SK-N-SH (cell line): ENCODE measurements around the gene SH3D21. TPM values are rescaled to one million over a fixed set of nuclear protein-coding genes. Genes with fewer than 3 reads are reported as not detected.

Source experiments
- CTCF ChIA-PET: fragments of 300-600, 350-600 bp; formaldehyde crosslinking; extraction: SDS; loops from one replicate; lab custom pipeline; 2021; lab: Yijun Ruan, JAX
- POLR2A ChIA-PET: fragments of 350-600 bp; sonication (Branson Sonifier 250); formaldehyde crosslinking; extraction: SDS; loops from one replicate; lab custom pipeline; 2020; ENCODE audit warnings: antibody characterized with exemption, inconsistent platforms; lab: Yijun Ruan, JAX
- DNase-seq: peaks from one replicate; pipeline ENCODE4 v3.0.0; 2012
- H2AFZ ChIP-seq: fragments of 200-600 bp; sonication (generic); 2 replicates; pipeline ENCODE4 v1.8.1; 2016; ENCODE audit warnings: antibody characterized with exemption, mild to moderate bottlenecking, low read depth
- H3F3A ChIP-seq: fragments of 200-600 bp; sonication (generic); replicated peaks from 2 replicates; pipeline ENCODE3; 2016; ENCODE audit warnings: antibody characterized with exemption, mild to moderate bottlenecking; ENCODE audit not compliant: insufficient read depth
- H3K27ac ChIP-seq, 2 experiments: fragments of 200-500 bp in 1 of 2; fragments of 200-600 bp in 1 of 2; sonication (Bioruptor generic) in 1 of 2; sonication (generic), shearing (Covaris generic) in 1 of 2; 2 replicates each; pipeline versions ENCODE4 v1.5.1 to v1.6.1; 2014 to 2016; ENCODE audit warnings: low read depth in 2 of 2, inconsistent platforms in 1 of 2, low read length in 1 of 2, mild to moderate bottlenecking in 1 of 2, mixed read lengths in 1 of 2
- H3K27me3 ChIP-seq: fragments of 200-600 bp; sonication (generic), shearing (Covaris generic); 2 replicates; pipeline ENCODE4 v1.6.1; 2016; ENCODE audit warnings: mixed run types; ENCODE audit not compliant: insufficient read depth
- H3K36me3 ChIP-seq, 2 experiments: fragments of 200-500 bp in 1 of 2; fragments of 200-600 bp in 1 of 2; sonication (Bioruptor generic) in 1 of 2; sonication (generic) in 1 of 2; replicated peaks in 1 of 2; 2 replicates each; pipeline versions ENCODE3 to v1.5.1; 2014 to 2016; ENCODE audit warnings: low read length in 1 of 2, mild to moderate bottlenecking in 1 of 2; ENCODE audit not compliant: insufficient read depth in 2 of 2, control insufficient read depth in 1 of 2
- H3K4me1 ChIP-seq, 2 experiments: fragments of 200-500 bp in 1 of 2; fragments of 200-600 bp in 1 of 2; sonication (Bioruptor generic) in 1 of 2; sonication (generic), shearing (Covaris generic) in 1 of 2; 2 replicates each; pipeline versions ENCODE4 v1.5.1 to v1.6.1; 2014 to 2016; ENCODE audit warnings: low read depth in 1 of 2, low read length in 1 of 2, mixed run types in 1 of 2; ENCODE audit not compliant: insufficient read depth in 2 of 2, control insufficient read depth in 1 of 2
- H3K4me2 ChIP-seq: fragments of 200-600 bp; sonication (generic), shearing (Covaris generic); 2 replicates; pipeline ENCODE4 v1.6.1; 2017; ENCODE audit warnings: mixed run types
- H3K4me3 ChIP-seq, 2 experiments: fragments of 200-500 bp in 1 of 2; fragments of 200-600 bp in 1 of 2; sonication (Bioruptor generic) in 1 of 2; sonication (generic), shearing (Covaris generic) in 1 of 2; 2 replicates each; pipeline versions ENCODE4 v1.5.1 to v1.8.1; 2014 to 2016; ENCODE audit warnings: low read depth in 2 of 2, inconsistent platforms in 1 of 2, low read length in 1 of 2, mild to moderate bottlenecking in 1 of 2, mixed read lengths in 1 of 2, moderate library complexity in 1 of 2
- H3K79me2 ChIP-seq: fragments of 200-600 bp; sonication (generic); 2 replicates; pipeline ENCODE4 v1.8.1; 2017; ENCODE audit warnings: mild to moderate bottlenecking; ENCODE audit not compliant: insufficient read depth
- H3K9ac ChIP-seq: fragments of 200-600 bp; sonication (generic); 2 replicates; pipeline ENCODE4 v1.6.1; 2017; ENCODE audit warnings: mixed run types
- H3K9me2 ChIP-seq: fragments of 200-600 bp; sonication (generic); 2 replicates; pipeline ENCODE4 v1.6.1; 2017; ENCODE audit warnings: mixed run types
- H3K9me3 ChIP-seq: fragments of 200-600 bp; sonication (generic); 2 replicates; pipeline ENCODE4 v1.6.1; 2017; ENCODE audit warnings: mixed run types, mild to moderate bottlenecking, moderate library complexity
- H4K20me1 ChIP-seq: fragments of 200-600 bp; sonication (generic); 2 replicates; pipeline ENCODE4 v1.6.1; 2017; ENCODE audit warnings: mild to moderate bottlenecking, mixed run types; ENCODE audit not compliant: insufficient read depth
- EP300 ChIP-seq, 2 experiments: IDR thresholded peaks; 2 replicates each; pipeline versions ENCODE4 v1.4.0 to v1.6.1; 2012; ENCODE audit warnings: borderline replicate concordance in 1 of 2, low read depth in 1 of 2, low read length in 1 of 2
- FOXJ3 ChIP-seq: sonication (generic); formaldehyde crosslinking; IDR thresholded peaks from 2 replicates; pipeline ENCODE4 v1.5.1; 2020; ENCODE audit warnings: mild to moderate bottlenecking, missing genetic modification reagents
- GATA2 ChIP-seq: sonication (generic); formaldehyde crosslinking; IDR thresholded peaks from 2 replicates; pipeline ENCODE4 v1.5.0; 2020; ENCODE audit warnings: mild to moderate bottlenecking, missing genetic modification reagents
- NFIC ChIP-seq: IDR thresholded peaks from 2 replicates; pipeline ENCODE4 v1.4.0; 2012; ENCODE audit warnings: borderline replicate concordance
- RXRA ChIP-seq: IDR thresholded peaks from 2 replicates; pipeline ENCODE4 v1.4.0; 2012; ENCODE audit warnings: low read depth, mild to moderate bottlenecking, borderline replicate concordance
- TCF12 ChIP-seq: IDR thresholded peaks from 2 replicates; pipeline ENCODE4 v1.4.0; 2012
- YY1 ChIP-seq: IDR thresholded peaks from 2 replicates; pipeline ENCODE4 v1.4.0; 2012; ENCODE audit warnings: low read depth, mild to moderate bottlenecking
- WGBS: methylation state at CpG from one replicate; pipeline ENCODE4 v1.1.6; 2017; ENCODE audit warnings: low lambda C conversion rate; 5-methylcytosine and 5-hydroxymethylcytosine counted together
- polyA plus RNA-seq, 3 experiments: library from polyadenylated mRNA; depleted of rRNA; stranded (reverse); fragments of >200 nt; gene quantifications; 2 replicates each; pipeline ENCODE4 v1.2.3, GENCODE V29; 2012
- TF ChIP-seq, protein P1 (sequence below): IDR thresholded peaks from 2 replicates; pipeline ENCODE4; 2012
- TF ChIP-seq, protein P2 (sequence below): IDR thresholded peaks from 2 replicates; pipeline ENCODE4 v1.4.0; 2012; ENCODE audit warnings: low read depth
- TF ChIP-seq, protein P3 (sequence below): fragments of 200-600 bp; sonication (generic); IDR thresholded peaks from 2 replicates; pipeline ENCODE4 v1.6.1; 2017; ENCODE audit warnings: antibody characterized with exemption, mild to moderate bottlenecking, moderate library complexity

Gene SH3D21
- polyA plus RNA-seq, 1 of the 3 experiments (the other 2 are of a cell fraction), result 1.6 TPM

DNA sequence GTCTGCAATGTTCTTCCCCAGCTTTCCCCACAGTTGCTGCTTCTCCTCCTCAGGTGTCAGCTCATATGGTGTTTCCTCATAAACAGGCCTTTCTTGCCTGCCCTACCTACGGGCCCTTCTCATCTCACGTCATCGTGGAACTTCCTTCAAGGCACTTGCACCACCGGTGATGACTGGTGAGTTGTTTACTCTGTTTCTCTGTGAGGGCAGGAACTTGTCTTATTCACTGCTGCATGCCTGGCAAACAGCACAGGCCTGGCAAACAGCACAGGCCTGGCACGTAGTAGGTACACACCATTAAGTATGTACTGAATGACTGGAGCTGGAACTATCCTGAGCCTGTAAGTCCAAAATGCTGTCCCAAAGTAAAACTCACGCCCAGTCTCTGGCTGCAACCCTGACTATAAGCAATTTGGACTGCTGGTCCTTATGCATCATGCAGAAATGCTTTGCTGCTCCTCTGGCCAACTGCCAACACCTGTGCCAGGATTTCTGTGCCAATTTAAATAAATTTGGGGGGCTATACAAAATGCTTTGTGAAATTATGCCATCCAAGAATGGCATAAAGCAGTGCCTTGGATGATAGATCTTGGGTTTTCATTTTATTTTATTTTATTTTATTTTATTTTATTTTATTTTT lies 53.9 kb downstream of the SH3D21 start:
- H3K36me3 ChIP-seq, result peaks cover 40 to 56% of the 10 kb centered on the region in 2 experiments
- no peak for DNase-seq
- no peaks in the 10 kb centered on the region for H3K27me3 ChIP-seq
- no peak overlapping the region for H3K9ac ChIP-seq
- CTCF ChIA-PET, result interaction anchor here (1.1 to 4.1 kb wide), 3 partner anchors 9 to 60 kb away, joined by 3 to 24 read pairs (median 3); partner anchors contain the start of gene EVA1B
- no peak overlapping the region for H2AFZ ChIP-seq
- H3F3A ChIP-seq, result peaks cover 15% of the 10 kb centered on the region
- whole genome bisulfite sequencing, result 81% methylated on average over 6 of the region's 6 CpGs
- H3K9me3 ChIP-seq, result no peaks in the 10 kb centered on the region
- H3K4me3 ChIP-seq, result no peak overlapping the region
- TF ChIP-seq EP300 (IDR thresholded peaks at IDR 0.05; ENCODE audit: borderline replicate concordance in 1 of 2, low read depth in 1 of 2, low read length in 1 of 2) (no peak), YY1 (no peak), RXRA (no peak), GATA2 (CRISPR knock-in tag) (no peak)
- TF ChIP-seq, protein P1, sequence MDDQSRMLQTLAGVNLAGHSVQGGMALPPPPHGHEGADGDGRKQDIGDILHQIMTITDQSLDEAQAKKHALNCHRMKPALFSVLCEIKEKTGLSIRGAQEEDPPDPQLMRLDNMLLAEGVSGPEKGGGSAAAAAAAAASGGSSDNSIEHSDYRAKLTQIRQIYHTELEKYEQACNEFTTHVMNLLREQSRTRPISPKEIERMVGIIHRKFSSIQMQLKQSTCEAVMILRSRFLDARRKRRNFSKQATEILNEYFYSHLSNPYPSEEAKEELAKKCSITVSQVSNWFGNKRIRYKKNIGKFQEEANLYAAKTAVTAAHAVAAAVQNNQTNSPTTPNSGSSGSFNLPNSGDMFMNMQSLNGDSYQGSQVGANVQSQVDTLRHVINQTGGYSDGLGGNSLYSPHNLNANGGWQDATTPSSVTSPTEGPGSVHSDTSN, result no peak
- TF ChIP-seq, all 33 proteins: peak for 0
- H4K20me1 ChIP-seq, result 0 out of 2 replicates have a peak, but pooled peaks cover 3% of the 10 kb centered on the region
- H3K27ac ChIP-seq, result peak overlapping the region in 1 of 2 experiments; percentile 11; a peak in 2 of 4 replicates
- H3K4me2 ChIP-seq, result no peak overlapping the region
- H3K79me2 ChIP-seq, result peaks cover 66% of the 10 kb centered on the region
- H3K4me1 ChIP-seq, result peaks cover 0 to under 1% of the 10 kb centered on the region in 2 experiments; a peak in 1 of 4 replicates
- POLR2A ChIA-PET, result interaction anchor here (1.9 kb wide), 1 partner anchor 8 kb away, joined by 4 read pairs; no protein-coding TSS in a partner anchor
- no peaks in the 10 kb centered on the region for H3K9me2 ChIP-seq

DNA sequence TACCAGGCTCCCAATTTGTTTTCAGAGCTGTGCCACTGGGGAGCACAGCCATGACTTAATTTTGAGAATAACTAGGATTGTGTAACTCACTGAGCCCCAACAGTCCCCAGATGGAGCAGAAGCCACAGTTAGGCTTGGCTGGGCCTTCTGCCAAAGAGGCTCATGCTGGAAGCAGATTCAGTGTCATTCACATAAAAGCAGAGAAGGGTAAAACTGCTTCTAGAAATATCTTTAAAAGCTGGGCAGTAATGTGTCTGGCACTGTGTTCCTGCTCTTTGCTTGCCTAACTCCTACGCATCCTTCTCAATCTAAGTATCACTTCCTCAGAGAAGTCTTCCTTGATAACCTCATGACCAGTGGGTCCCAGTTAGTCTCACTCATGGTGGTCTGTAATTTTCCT lies 59.2 kb downstream of the SH3D21 start:
- TF ChIP-seq TCF12 (peak; percentile 25), RXRA (no peak), NFIC (peak; percentile 42; the same call in 1 of the 2 replicates), FOXJ3 (CRISPR knock-in tag) (no peak)
- TF ChIP-seq, protein P2, sequence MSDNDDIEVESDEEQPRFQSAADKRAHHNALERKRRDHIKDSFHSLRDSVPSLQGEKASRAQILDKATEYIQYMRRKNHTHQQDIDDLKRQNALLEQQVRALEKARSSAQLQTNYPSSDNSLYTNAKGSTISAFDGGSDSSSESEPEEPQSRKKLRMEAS, result peak; percentile 55; the same call in 1 of the 2 replicates
- TF ChIP-seq, protein P3, sequence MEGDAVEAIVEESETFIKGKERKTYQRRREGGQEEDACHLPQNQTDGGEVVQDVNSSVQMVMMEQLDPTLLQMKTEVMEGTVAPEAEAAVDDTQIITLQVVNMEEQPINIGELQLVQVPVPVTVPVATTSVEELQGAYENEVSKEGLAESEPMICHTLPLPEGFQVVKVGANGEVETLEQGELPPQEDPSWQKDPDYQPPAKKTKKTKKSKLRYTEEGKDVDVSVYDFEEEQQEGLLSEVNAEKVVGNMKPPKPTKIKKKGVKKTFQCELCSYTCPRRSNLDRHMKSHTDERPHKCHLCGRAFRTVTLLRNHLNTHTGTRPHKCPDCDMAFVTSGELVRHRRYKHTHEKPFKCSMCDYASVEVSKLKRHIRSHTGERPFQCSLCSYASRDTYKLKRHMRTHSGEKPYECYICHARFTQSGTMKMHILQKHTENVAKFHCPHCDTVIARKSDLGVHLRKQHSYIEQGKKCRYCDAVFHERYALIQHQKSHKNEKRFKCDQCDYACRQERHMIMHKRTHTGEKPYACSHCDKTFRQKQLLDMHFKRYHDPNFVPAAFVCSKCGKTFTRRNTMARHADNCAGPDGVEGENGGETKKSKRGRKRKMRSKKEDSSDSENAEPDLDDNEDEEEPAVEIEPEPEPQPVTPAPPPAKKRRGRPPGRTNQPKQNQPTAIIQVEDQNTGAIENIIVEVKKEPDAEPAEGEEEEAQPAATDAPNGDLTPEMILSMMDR, result no peak
- TF ChIP-seq, all 33 proteins: peak for 3
- no peaks in the 10 kb centered on the region for H4K20me1 ChIP-seq
- peaks cover 10 to 57% of the 10 kb centered on the region in 2 experiments for H3K36me3 ChIP-seq
- no peak overlapping the region for H3K4me3 ChIP-seq
- peaks cover 22% of the 10 kb centered on the region for H3F3A ChIP-seq
- no peaks in the 10 kb centered on the region for H3K9me2 ChIP-seq
- 100% methylated on average over 1 of the region's 1 CpG for WGBS
- H3K9ac ChIP-seq, result peak overlapping the region; percentile 13; the same call in 1 of the 2 replicates
- 0 out of 2 replicates have a peak overlapping the region, but pooled peaks have one; percentile 46 for H3K4me2 ChIP-seq
- no peaks in the 10 kb centered on the region for H3K27me3 ChIP-seq
- peaks cover 20 to 34% of the 10 kb centered on the region in 2 experiments for H3K4me1 ChIP-seq
- POLR2A ChIA-PET, result interaction anchor here (1.3 to 1.4 kb wide), 2 partner anchors 14 to 42 kb away, joined by 3 to 10 read pairs; partner anchors contain the start of gene EVA1B
- DNase-seq, result no peak
- no peaks in the 10 kb centered on the region for H3K9me3 ChIP-seq
- no peak overlapping the region for H2AFZ ChIP-seq
- CTCF ChIA-PET, result interaction anchor here (0.8 to 6.2 kb wide), 6 partner anchors 15 to 216 kb away, joined by 3 to 103 read pairs (median 52); partner anchors contain the start of genes STK40 and TRAPPC3
- H3K27ac ChIP-seq, result peak overlapping the region; percentile 57 to 86
- H3K79me2 ChIP-seq, result peaks cover 99% of the 10 kb centered on the region
